GM19351 (cell line): ENCODE data around the gene XRCC5.

Source experiments
- ATAC-seq: cut with Tn5 transposase; IDR thresholded peaks from one replicate; pipeline ENCODE4 v1.9.1; 2021; ENCODE audit warnings: mild to moderate bottlenecking, moderate library complexity; ENCODE audit not compliant: unreplicated experiment

Gene XRCC5

DNA sequence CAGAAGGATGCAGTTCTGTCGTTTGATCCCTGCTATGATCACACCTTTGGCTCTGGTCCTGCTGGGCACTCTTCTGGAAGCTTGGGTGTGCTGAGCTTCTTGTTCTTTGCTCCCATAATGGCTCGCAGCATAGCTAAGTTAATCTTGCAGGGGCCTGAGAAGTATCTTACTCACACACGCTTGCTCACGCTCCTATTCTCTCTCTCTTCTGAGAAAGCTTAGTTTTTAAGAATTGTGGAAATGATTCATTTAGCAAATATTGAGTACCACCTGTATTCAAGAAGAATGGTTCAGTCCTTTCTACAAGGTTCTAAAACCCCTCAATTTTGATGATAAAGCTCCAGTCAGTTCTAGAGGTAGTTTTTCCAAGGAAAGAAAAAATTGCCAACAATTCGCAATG lies 40.6 kb downstream of the XRCC5 start:
- no peak for ATAC-seq

DNA sequence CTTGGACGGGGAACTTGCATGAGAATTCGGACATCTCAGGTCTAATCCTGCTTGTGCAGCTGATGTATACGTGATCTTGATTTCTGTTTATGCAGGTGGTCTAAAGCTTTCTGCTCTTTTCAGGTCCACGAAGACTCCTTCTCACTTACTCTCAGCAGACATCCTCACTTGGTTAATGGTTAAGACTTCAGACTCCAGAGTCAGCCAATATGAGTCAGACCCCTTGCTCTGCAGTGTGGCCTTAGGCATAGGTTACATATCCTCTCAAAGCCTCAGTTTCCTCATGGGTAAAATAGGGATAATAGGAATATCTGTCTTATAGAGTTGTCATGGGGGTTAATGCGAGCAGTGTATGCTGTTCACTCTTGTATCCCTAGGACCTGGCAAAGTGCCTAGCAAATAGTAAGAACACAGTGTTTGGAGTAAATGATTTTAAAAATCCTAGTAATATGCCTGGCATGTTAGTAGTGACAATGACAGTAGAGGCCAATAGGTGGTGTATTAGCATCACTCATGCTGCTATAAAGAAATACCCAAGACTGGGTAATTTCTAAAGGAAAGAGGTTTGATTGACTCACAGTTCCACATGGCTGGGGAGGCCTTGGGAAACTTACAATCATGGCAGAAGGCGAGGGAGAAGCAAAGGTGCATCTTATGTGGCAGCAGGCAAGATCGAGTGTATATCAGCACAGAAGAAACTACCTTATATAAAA lies 42.3 kb downstream of the XRCC5 start:
- no peak for ATAC-seq

DNA sequence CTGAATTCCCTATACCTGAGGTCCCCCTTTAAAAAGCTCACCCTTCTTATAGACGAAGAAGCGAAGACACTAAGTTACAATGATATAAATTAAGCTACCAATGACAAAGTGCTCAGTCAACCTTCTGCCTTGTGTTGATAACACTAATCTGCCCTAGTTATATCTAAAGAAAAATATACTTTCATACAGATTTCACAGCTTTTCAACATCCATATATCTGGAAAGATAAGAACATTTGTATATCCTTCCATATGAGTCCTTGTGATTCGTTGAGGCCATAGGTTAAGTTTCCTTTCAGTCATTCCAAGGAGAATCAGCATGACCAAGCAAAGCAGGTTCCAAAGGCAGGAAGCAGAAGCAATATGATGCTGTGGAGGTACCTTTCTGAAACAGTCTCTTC lies 46.8 kb downstream of the XRCC5 start:
- no peak for ATAC-seq

DNA sequence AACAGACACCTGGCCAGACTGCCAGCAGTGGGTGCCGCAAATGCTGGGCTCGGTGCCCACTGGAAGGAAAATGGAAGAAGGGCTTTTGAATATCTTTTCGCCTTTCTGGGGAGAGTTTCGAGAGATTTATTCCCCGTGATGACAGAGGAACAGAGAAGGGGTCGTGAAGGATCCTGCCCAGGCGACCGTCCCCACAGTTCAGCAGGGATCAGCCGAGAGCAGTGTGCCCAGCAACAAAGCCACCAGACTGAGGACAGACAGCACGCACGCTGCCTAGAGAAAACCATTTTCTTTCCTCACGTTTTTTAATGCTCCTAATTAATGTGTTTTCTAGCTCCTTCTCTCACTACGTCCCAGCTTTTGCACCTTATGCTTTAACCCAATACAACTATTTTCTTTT lies 47.7 kb downstream of the XRCC5 start:
- no peak for ATAC-seq

DNA sequence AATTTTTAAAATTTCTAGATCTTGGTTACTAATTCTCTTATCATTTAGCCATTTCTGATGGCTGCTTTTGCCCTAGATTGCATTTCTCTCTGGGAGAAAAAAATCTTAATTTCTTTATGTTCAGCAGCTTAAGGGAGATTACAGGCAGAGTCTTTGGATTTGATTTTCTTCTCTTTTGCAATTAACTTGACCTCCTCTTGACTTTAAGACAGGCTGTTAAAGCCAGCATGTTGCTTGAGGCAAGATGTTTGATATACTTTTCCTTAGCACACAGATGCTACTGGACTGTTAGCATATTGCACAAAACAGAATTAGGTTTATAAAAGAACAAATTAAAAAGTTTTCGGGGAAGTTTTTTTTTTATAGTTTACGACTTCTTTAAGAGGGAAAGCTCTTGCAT lies 50.0 kb downstream of the XRCC5 start:
- ATAC-seq = no peak

DNA sequence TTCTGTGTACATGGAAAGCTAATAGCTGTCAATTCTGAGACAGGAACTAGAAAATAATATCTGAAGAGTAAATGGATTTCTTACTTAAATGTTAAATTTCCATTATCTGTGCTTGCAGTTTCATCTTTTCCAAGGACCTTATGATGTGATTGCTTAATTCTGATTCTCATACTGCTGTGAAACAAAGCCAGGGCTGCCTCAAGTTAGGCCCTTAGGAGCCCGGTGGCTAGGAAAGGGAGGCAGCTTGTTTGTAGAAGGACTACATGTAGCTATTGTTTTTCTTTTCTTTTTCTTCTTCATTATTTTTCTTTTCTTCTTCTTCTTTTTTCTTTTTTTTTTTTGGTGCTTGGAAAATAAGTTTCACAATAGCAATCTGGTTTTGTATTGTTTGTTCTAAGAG lies 50.5 kb downstream of the XRCC5 start:
- ATAC-seq = no peak

DNA sequence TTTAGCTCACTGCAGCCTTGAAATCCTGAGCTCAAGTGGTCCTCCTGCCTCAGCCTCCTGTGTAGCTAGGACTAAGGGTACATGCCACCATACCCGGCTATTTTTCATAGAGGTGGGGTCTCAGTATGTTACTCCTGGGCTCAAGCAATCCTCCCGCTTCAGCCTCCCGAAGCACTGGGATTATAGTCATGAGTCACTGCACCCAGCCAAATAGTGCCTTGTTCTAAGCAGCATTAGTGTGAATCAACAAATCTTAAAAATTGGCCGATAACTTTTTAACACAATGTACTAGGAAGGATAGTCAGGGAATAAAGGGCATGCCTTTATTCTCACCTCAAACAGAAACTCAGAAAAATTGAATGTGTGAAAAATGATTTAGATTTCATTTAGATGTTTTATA lies 51.6 kb downstream of the XRCC5 start:
- ATAC-seq = no peak

DNA sequence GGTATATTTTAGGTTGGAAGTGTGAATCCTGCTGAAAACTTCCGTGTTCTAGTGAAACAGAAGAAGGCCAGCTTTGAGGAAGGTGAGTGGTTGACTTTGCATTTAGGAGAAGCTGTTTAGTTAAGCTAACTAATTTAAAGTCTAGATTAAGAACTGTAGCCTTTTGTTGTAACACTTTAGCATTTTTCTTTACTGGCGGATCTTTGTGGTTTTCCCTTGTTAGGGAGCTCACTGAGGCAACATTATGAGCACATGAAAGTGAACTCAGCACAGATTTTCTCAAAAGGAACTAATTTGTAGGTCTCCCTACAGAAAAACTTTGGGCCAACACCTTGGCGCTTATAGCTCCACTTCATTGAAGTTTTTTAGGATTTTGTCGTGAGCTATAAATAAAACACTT lies 52.8 kb downstream of the XRCC5 start:
- ATAC-seq = no peak

DNA sequence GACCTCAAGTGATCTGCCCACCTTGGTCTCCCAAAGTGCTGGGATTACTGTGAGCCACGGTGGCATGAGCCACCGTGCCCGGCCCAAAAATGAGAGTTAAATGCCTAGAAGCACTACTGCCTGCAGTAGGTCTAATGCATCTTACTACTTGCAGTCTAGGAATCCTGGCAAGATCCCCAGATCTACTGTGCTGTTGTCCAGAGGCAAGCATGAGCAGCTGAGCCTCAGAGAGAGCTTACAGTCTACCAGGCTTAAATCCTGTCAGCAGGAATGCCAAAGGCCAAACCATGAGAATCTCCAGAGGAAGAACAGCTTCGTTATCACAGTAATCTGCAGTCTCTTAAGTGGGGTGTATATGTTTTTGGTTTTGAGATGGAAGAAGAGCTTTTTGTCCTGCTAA lies 54.4 kb downstream of the XRCC5 start:
- ATAC-seq = no peak

DNA sequence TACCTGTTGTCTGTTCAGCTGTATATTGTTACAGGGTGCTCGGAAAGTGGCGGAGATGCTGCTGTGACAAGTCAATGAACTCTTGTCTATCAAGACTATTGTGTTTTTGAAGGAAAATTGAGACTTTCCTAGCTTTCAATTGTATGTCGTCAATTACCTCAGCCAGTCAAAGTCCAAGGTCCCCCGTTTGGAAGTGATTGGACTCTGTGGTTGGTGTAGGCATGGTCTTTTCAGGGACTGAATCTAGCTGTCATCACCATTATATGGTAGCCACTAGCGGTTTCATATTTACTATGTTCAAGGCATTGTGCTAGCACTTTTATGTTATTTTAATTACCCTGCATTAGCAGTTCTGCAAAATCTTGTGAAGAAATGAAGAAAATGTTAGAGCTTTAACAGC lies 54.9 kb downstream of the XRCC5 start:
- no peak for ATAC-seq

DNA sequence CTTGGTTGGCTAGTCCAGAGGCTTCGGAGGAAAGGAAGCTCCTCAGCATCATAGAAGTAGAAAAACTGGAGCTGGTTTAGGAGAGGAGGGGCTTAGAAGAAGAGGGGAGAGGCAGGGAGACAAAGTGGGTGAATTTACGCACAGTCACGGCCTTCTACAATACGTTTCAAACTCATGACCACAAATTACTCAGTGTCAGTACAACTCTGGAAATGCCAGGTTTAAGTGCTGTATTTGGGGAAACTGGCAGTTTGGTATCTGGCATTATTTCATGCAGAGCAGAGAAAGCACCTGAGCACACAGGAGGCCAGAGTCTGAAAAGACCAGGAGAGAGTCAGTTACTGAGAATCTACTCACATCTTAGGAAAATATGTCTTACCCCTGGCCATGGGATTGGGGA lies 55.4 kb downstream of the XRCC5 start:
- ATAC-seq = no peak

DNA sequence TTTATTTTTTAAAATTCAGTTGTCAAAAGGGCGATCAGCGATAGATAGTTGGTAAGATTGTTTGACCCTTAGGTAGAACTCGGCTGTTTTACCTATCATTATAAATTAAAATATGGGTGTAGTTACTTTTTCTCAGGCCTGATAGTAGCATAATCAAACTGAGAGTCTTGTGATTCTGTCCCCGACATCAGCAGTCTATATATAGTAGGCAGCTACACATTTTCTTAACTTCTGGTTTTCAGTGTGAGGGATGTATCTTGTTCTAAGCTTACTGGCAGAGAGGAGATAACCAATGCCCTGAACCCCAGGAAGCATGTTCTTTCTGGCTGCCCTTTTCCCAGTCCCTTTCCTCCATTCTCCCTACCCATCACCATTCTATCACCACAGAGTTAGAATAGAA lies 56.6 kb downstream of the XRCC5 start:
- no peak for ATAC-seq

DNA sequence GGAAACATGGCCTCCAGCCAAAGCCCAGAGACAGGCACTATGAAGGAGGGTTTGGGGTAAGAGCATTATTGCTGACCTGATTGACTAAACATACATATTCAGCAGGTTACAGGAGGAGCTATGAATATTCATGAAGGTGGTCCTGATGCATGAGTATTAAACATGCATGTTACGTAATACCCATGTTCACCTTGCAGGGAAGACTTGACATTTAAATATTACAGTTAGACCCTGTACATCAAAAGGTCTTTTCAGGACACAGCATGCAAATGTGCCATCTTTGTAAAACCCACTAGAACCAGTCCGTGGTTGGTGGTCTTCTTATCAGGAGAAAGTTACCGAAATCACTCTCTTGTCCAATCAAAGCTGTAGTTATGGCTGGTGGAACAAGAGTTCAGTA lies 59.9 kb downstream of the XRCC5 start:
- no peak for ATAC-seq

DNA sequence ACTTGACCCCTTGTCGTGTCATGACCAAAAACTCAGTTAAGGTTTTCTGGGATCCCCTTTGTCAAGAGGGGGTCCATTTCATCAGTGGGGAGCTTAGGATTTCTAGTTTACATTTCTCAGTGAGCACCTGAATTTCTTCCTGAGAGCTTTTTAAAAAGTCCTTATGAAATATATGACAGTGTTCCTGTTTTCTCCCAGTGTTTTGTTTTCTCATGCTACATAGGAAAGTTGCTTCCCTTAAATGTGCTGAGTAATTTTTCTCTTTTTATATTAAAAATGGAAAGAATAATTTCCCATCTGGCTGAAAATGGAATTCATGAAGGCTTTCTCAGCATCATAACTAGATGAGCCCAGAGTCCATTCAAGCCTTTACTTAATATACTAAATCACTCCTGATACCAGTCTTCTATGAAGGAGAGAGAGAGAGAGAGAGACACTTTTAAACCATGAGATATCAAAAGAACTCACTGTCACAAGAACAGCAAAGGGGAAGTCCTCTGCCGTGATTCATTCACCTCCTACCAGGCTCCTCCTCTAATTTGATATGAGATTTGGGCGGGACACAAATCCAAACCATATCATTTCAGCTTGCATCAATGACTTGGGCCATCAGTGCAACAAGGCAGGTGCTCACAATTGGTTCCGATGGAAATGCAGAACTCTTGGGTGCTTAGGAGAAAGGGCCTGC lies 61.1 kb downstream of the XRCC5 start:
- no peak for ATAC-seq

DNA sequence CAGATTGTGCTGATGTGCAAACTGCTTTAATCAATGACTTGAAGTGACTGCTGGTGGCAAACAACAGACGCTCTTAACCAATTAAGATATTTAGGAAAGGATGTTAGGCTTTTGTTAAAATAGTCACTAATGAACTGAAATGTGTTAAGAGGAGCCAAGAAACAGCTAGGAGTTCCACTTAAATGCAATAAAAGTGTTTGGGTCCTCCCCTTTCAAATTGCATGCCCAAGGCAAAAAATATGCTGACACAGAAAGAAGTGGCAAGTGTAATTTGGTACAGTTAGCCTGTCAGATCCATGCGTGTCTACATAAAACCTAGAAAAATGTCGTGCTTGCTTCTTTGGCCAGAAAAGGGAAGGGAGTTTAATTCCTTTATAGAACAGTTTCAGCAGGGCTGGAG lies 61.9 kb downstream of the XRCC5 start:
- ATAC-seq = no peak

DNA sequence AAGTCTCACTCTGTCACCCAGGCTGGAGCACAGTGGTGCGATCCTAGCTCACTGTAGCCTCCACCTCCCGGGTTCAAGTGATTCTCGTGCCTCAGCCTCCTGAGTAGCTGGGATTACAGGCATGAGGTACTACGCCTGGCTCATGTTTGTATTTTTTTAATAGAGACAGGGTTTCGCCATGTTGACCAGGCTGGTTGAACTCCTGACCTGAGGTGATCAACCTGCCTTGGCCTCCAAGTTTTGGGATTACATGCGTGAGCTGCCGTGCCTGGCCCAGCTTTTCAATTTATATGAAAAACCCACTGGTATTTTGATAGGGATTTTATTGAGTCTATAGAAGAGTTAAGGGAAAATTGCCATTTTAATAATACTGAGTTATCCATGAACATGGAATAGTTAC lies 63.3 kb downstream of the XRCC5 start:
- ATAC-seq = no peak

DNA sequence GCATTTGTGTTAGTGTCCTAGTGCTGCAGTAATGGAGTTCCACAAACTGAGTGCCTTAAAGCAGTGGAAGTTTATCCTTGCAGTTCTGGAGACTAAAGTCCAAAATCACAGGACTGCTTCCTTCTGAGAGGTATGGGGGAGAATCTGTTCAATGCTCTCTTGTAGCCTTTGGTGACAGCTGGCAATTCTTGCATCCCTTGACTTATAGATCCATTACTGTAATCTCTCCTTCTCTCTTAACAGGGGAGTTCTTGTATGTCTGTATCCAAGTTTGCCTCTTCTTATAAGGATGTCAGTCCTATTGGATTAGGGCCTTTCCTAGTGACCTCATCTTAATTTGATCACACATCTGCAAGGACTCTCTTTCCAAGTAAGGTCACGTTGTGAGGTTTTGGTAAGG lies 69.9 kb downstream of the XRCC5 start:
- ATAC-seq = no peak

DNA sequence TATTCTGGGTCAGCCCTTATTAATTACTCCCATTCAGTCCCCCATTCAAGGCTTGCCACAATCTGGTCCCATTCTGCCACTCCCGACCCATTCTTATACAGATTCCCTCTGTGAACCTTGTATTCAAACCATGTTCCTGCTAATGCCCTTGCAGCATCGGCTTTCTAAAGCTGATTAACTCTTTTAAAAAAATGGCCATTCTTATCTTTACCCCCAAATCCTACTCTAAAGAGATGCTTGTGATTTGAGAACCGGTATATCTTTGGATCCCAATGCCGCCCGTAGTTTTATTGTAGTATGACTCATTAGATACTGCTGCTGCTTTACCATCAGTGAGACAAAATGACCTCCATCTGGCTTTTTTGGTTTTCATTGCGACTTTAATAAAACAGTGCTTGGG lies 72.2 kb downstream of the XRCC5 start:
- ATAC-seq = no peak

DNA sequence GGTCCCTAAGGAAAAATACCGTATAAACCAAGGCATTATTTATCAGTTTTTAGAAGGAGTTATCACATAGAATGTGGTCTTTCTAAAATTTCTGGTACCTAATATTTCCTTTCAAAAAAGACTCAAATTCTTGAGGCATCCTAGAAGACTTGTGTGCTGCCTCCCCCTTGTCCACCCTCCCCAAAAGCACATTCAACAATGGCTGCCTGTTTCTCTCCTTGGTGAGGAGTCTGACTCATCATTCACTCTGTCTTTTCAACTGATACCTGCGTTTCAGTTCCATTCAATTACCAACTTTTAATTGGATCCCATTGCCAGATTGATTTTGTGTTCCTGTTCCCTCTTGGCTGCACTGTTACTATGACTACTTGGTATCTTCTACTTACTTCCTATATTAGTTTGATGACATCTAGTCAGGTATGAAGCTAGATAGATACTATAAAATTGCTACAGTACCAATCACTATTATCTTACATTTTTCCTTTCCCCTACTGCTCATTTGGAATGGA lies 72.9 kb downstream of the XRCC5 start:
- no peak for ATAC-seq

DNA sequence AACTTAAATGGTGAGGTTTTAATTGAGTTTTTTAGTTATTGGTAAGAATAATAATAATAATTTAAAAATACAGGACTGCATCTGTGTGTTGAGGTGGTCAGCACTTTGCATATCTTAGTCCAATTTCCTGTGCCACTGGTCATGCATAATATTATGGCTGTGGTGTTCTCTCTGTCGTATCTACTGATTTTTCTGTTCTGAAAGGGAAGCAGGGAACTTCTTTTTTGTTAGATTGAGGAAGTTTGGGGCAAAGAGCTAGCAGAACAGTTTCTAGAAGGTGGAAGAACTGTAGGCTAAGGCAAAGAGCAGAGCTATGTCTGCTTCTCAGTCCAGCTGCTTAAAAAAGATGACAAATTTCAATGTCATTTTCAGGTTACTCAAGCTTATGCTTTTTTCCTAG lies 74.3 kb downstream of the XRCC5 start:
- peak; percentile 58 for ATAC-seq

DNA sequence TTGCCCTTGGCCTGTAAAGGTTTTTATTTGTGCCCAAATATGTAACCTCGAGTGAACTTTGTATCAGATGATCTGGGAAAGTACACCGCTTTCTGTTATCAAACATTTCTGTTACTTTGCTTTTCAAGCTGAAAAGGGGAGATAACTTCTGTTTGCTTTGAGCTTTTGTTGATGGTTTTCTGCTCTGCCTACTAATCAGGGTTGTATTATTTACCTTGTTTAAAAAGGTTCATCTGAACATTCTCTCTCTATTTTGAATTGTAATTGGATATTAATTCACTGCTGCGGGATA lies 79.4 kb downstream of the XRCC5 start:
- ATAC-seq = no peak

DNA sequence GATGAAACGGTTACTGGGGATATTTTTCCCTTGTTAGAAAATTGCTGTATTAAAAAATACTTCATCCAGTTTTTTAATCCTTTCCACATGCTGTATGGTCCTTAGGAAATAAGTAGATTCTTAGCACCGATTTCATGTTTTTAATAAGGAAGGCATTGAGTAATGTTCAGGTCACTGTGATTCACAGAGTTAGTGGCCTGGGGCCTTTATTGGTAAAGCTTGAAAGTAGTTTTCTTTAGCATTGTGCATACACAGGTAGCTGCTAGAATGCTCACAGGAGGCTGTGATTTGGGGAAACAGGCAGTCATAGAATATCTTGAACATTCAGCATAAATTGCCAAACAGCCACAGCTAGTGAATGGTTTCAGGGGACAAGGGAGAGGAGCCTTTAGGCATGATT lies 79.8 kb downstream of the XRCC5 start:
- no peak for ATAC-seq

DNA sequence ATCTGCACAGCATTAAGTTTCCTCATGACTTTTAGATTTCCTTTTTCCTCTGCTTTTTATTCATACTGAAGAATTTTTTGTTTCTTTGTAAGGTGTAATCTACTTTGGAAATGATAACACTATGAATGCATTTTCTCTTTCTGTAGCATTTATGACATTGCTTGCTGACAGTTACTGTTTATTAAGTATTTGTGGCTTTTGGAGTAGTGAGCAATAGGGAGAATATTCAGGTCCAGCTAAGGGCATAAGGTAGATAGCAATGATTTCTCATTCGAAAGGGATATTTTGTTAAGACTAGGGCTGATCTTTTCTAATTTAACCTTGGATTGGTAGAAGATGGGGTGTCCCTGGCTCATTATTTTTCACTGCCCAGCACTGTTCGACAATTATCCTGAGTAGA lies 80.3 kb downstream of the XRCC5 start:
- ATAC-seq = no peak
